HG03060 (cell line): Measurements from ENCODE around the gene MCM8.
A peak's percentile ranks its signal among the peaks of the same experiment; 100 is the strongest.

ENCODE experiments used
- ATAC-seq: cut with Tn5 transposase; IDR thresholded peaks from one replicate; pipeline ENCODE4 v1.9.1; 2021; ENCODE audit warnings: low read depth, moderate number of reproducible peaks; ENCODE audit not compliant: unreplicated experiment

MCM8 gene

DNA sequence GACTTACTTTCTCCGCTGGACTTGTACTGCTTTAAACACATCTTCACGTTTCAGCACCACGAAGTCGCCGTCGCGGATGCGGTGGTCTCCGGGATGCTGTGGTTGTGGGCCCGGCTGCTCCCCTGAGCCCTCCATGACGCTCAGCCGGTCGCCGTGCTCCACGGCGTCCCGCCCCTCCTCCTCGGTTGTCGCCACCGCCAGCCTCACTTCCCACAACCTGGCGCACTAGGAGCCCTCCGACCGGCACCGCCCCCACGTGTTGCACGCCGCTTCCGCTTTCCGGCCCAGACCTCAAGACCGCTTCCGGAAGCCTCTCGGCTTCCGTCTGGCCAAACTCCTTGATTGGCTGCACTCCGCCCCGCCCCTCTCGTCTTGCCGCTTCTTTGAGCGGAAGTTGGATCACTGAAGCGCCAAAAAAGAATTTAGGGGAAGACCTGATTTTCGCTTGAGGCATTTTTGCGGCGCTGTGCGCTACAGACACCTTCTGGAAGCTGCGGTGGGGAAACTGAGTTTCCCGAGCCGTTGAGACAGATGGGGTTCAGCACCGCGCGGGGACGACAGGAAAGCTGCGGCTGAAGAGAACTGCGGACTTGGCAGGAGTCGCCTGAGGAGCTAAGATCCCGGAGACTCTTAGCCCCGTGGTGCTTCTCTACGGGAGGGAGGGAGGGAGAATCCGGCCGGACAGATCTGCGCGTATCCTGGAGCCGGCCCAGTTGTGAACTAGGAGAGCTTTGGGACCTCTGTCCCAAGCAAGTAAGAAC is at the start of gene MCM8, which contains the start of gene TRMT6:
TSS of gene MCM8 (plus strand) at position 382 of the 761 bp plus-strand sequence. CDS start 1,364 bp downstream, outside the sequence.
TSS of gene TRMT6 (minus strand) at position 263 of the 761 bp plus-strand sequence. CDS start at position 135, 128 bp downstream.
- peak; percentile 80 for ATAC-seq

DNA sequence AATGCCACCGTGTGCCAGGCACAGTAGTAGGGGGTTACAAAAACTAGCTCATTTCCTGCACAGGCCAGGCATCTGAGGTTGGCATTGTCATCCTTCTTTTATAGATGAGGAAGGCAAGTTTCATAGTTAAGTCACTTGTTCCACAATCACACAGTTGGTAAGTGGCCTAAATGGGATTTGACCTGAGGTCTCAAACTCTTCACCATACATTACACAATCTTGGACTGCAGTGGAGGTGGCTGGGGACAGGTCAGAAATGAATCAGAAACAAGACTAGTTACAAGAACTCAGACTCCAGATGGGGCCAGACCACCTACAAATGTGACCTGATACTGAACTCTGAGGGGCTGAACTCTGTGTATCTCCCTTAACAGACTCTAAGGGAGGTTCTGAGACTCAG is 49.5 kb upstream of the MCM8 start:
- ATAC-seq: no peak

DNA sequence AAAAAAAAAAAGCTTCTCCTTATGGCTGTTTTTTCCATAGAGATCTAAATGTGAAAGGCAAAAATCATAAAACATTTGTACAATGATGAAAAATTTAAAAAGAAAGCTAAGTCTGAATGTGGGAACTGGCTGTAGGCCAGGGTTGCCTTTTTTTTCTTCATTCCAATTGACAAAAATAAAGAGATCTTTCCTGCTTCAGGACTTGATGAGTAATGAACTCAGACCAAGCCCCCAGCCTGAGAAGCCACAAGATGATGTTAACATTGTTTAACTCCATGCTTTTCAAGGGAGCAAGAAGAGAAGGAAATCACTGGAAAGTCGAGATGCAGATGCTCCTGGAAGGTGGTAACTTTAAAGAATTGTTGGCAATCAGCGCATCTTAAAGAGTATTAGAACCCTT is 41.5 kb upstream of the MCM8 start:
- ATAC-seq: no peak

DNA sequence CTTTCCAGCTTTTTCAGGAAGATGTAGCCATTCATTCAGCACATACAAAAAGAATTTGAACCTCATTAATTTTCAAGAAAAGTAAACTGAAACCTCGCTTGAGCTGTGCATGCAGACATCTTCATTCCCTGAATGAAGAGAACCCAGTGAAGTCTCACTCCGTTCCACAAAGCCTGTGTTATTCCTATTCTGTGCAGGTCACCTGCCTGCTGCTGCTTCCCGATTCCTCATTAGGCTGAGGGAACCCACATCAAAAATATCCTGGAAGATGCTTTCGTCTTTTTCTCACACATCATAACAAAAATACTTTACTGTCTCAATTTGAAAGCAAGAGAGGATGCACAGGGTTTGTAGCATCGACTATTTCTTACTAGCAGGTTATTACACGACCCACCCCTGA is 40.3 kb upstream of the MCM8 start:
- ATAC-seq: no peak

DNA sequence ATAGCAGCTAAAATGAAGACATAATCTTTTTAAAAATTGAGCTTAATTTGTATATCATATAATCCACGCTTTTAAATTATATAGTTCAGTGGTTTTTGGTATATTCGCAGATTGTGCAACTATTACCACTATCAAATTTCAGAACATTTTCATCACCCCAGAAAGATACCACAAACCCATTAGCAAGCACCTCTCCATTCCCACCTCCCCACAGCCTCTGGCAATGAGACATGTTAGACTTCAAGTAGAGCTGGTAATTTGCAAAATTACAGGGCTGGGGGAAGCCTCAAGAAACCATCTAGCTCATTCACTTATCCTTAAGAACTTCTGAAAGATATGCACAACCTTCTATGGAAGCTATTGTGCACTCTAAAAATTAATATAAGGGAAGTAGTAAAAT is 37.3 kb upstream of the MCM8 start:
- ATAC-seq: no peak

DNA sequence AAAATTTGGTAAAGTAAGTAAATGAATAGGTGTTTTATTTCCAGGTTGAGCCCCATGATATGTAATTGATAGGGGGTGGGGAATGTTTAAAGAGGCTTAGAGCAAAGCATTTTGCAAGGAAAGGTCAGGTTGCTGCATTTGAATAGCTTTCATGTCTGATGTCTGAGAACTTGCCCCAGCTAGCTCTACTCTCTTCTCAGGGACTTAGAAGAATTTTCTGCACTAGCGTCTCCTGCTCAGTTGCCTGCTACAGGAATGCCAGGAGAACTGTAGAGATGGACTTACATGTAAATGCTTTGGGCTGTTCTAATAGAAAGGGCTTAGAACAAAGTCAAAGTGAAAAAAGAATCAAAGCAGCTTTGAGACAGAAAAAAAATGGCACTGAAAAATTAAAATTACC is 35.6 kb upstream of the MCM8 start:
- ATAC-seq: no peak

DNA sequence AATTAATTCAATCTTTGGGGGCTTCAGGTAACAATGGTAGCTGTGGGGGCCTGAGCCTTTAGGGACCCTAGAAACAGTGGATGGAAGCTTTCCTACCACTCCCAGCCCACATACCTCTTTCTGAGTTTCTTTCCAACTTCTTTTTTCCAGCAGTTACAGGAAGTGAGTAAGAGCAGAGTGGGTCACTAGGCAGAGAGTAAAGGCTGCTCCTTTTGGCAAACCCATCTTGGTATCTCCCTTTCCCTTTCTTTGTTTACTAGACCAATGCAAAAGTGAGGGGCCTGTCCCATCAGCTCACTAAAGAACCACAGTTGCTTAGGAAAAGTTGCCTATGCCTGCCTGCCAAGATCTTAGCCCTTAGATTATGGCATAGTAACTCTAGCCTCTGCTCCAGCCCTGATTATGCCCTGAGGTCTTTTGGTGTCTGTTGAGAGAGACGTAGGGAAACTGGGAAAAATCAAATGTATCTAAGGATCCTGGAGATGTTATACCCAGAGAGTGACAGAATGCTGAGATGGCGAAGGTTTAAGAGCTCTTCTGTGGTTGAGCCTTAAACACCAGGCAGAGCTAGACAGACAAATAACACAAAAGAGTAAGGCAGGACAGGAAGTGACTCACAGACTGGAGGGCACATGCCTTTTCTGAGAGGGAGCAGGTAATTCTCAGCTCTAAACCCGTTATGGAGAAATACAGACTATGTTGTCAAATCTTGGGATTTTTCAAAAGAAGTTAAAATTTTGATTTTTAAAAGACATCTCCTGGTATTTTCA is 31.4 kb upstream of the MCM8 start:
- no peak for ATAC-seq

DNA sequence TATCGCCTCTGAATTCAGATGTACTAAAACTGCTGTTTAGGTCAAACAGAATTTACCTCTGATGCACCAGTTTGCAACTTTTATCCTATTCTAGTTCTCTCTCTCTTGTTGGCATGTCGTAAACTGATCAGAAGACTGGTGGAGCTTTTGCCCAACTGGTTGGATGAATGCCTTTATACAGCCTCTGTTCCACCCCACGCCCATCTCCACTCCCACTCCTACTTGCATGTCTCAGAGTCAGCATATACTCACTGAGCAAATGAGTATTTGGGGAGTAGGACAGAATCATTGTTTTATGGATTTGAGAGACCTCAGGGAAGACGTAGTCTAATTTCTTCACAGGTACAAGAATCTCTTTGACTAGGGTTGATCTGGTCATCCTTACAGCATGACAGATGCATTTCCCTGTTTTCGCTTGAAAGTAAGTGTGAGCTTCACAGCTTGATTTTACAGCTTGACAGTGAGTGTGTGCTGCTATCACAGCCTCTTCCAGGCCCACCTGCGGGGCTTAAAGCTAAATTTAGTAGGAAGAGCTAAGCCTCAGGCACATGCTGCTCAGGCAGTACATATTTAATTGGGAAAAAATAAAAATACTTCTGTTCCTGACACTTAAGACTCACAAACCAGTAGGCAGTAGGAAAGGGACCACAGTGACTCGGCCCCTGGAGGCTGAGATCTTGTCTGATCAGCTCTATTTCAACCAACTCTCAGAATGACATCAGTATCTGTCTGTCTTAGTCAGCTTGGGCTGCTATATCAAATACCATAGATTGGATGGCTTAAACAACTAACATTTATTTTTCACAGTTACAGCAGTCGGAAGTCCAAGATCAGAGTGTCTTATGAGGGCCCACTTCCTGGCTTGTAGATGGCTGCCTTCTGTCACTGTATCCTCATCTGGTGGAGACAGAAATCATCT is 30.6 kb upstream of the MCM8 start:
- no peak for ATAC-seq

DNA sequence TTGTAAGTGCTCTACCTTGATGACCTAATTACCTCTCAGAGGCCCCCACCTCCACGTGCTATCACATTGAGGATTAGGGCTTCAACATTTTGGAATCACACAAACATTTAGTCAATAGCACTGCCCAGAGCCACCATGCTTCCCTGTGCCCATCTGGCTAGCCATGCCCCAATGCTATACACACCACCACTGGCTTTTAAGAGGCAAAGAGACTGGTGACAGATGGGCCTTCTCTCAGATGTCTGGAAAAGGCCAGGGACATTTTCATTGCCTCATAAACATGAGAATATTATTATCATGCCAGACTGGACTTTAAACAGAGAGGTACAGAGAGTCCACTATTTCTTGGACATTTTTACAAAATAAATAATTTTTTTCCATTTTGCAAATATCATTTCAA is 29.9 kb upstream of the MCM8 start:
- no peak for ATAC-seq

DNA sequence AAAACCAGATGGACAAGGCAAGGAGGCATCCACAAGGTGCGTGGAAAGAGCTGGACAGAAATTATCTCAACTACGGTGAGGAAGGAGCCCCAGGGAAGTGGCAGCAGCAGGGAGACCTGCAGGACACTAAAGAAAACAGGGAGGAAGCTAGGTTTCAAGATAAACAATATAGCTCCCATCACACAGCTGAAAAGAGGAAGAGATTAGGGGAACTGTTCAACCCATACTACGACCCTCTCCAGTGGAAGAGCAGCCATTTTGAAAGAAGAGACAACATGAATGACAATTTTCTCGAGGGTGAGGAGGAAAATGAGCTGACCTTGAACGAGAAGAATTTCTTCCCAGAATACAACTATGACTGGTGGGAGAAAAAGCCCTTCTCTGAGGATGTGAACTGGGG is 27.0 kb upstream of the MCM8 start:
- no peak for ATAC-seq

DNA sequence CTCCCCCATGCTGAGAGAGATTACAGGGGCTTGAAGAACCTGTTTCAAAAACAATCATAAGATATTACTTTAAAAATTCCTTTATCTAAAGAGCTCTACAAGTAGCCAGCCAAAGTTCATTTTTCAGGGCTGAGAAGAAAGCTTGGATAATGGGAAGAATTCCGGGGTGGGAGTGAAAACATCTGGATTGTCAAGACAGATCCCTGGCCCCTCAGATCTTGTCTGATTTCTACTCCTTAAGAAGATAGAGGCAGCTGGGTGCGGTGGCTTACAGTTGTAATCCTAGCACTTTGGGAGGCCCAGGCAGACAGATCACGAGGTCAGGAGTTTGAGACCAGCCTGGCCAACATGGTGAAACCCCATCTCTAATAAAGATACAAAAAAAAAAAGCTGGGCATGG is 24.9 kb upstream of the MCM8 start:
- ATAC-seq: no peak

DNA sequence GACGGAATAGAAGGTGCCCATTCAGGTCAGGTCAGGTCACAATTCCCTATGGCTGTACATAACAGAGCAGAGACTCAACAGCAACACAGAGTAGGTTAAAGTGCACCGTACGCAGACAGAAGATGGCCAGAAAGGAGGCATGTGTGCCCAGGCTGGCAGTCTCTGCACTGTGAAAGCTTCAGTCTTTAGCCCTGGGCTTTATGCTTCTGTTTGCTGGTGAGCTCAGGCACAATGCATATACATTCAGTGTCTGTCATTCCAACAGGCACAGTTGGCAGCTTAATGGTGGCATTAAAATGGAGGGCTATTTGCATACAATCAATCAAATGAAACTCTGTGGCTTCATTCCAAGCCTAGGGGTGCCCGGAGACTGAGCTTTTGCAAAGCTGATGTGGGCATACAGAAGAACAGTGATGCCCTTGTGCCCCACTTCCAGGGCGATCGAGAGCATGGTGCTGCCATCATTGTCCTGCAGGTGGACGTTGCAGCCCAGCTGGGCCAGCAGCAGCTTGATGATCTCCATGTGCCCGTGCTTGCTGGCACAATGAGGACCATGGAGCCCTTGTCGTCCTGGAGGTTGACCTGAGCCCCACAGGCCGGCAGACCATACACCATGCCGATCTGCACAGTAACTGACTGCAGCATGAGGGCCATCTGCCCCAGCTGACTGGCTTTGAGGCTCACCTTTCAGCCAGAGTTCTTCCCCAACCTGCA is 22.5 kb upstream of the MCM8 start:
- ATAC-seq: no peak

DNA sequence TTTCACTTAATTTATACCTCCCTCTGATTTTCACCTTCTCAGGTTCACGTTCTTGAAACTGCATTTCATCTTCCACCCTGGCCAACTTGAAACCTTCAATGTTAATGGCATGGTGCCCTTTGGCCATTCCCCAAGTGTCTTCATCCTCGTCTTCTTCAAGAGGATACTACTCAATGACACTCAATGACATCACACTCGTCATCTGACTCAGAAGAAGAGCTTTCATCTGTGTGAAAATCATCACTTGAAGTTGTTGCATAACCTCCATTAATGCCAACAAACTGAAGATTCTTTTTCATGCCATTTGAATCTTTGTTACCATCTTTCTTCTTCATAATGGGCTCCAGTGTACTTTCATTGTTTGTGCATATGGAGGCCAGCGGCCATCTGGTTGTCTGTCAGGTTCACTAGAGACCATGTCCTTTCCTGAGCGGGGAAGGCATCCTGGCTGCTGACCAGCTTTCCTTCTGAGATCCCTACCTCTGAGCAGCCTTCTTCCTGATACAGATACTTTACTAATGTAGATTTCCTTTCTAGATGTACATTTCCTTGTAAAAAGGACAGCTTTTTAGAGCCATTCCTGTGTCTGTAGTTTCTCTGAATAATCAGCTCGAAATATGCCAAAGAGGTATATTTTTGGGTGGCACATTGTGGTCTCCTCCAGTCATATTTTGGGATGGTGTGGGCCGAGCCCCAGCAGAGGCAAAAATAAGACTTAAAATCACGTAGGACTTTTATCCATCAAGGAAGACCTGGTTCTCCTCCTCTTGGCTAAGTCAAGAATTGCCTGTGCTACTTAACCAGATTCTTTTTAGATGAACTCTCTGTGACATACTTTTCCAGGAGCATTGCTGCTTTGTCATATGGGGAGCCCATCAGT is 21.4 kb upstream of the MCM8 start:
- no peak for ATAC-seq

DNA sequence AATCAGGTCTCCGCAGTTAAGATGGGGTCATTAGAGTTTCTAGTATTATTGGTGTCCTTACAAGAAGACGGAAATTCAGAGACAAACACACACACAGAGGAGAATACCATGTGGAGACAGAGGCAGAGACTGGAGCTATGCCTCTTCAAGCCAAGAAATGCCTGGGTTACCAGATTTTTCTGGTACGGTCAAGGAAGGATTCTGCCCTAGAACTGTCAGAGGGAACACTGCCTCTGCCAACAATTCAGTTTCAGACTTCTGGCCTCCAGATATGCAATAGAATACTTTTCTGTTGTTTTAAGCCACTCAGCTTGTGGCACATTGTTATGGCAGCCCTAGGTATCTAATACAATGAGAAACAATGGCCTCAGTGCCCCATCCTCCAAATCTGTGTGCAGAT is 19.0 kb upstream of the MCM8 start:
- no peak for ATAC-seq

DNA sequence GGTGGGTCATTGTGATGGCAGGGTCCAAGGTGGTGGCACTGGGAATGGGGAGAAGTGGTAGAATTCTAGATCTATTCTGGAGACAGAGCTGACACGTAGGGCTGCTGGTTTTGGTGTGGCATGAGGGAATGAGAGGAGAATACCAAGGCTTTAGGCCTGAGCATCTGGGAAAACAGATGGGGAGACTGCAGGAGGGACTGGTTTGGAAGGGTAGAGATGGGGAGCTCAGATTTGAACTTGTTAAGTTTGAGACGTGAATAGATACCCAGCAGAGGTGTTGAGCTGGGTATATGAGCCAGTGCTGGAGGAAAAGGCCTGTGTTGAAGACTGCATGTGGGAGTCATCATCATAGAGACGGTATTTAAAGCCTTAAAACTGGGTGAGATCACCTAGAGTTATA is 17.7 kb upstream of the MCM8 start:
- no peak for ATAC-seq

DNA sequence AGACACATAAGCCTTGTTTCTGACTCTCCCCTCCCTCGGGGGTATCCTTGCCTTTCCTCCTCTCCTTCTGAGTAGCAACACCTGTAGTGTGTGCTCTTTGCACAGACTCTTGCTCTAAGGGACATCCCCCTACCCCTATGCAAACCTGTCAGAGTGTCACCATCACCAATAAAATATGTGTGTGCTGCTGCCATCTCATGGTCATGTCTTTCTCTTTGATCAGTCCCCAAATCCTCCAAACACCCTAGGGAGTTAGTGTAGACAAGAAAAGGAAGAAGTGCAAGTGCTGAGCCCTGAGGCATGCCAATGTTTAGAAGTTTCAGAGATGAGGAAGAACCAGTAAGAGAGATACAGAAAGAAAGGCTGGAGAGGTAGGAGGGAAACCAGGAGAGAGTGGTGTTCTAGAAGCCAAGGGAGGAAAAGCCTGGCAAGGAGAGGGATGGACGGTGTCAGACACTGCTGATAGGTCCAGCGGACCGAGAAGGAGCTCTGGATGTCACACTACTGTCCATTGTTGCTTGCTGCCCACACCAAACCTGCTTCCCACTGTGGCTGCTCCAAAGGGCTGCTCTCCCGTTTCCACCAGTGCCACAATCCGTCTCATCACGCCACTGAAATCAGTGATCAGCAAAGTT is 16.5 kb upstream of the MCM8 start:
- ATAC-seq: no peak

DNA sequence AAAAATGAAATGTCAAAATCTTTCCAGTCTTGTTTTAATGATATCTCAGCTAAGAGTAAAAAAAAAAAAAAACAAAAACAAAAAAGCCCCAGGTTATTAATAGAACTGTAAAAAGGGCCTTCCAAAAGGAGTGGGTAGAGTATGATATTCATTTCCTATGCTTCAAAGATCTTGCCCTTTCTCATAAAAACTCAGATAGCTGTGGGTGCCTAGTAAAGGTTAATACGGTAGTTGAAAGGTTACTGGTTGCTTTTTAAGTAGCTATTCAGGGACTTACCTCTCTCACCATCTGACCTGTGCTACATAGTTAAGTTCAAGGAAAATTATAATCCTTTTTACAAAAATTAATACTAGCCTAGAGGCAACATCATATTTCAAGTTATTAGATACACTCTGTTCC is 15.1 kb upstream of the MCM8 start:
- ATAC-seq: no peak

DNA sequence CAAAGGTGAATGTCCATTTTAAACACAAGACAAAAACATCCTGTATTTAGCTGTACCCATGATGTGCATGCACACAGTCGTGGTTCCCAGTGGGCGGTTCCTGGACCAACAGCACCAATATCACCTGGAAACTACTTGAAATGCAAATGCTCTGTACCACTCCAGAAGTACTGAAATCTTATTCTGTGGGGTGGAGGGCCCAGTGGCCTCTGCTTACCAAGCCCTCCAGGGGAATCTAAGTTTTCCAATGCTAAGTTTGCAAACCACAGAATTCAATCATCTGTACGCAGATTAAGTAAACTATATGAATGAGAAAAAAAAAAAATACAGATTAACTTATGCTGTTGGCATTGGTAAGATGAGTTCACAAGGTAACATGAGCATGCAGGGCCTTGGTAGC is 14.2 kb upstream of the MCM8 start:
- no peak for ATAC-seq
